ENCODE results near the gene PRLR.

- TF ChIP-seq RAD21 (conservative IDR thresholded peaks at IDR 0.05), result no peak
- TF ChIP-seq, protein P1, sequence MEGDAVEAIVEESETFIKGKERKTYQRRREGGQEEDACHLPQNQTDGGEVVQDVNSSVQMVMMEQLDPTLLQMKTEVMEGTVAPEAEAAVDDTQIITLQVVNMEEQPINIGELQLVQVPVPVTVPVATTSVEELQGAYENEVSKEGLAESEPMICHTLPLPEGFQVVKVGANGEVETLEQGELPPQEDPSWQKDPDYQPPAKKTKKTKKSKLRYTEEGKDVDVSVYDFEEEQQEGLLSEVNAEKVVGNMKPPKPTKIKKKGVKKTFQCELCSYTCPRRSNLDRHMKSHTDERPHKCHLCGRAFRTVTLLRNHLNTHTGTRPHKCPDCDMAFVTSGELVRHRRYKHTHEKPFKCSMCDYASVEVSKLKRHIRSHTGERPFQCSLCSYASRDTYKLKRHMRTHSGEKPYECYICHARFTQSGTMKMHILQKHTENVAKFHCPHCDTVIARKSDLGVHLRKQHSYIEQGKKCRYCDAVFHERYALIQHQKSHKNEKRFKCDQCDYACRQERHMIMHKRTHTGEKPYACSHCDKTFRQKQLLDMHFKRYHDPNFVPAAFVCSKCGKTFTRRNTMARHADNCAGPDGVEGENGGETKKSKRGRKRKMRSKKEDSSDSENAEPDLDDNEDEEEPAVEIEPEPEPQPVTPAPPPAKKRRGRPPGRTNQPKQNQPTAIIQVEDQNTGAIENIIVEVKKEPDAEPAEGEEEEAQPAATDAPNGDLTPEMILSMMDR (IDR thresholded peaks at IDR 0.05; ENCODE audit: poor library complexity, severe bottlenecking), result no peak
Measured at GRCh38 chr5:35146406-35146805, 83.9 kb downstream of the PRLR start.

Data from neural cell (in vitro differentiated cells).